HFF-Myc (cell line): ENCODE data around the gene EIF3K.
A peak's percentile ranks its signal among the peaks of the same experiment; 100 is the strongest.

Experiments
- DNase-seq: peaks from one replicate; pipeline ENCODE4 v3.0.0-alpha.2; 2011; ENCODE audit warnings: low read depth; ENCODE audit errors: extremely low read depth
- H3K4me3 ChIP-seq: replicated peaks from 2 replicates; pipeline ENCODE4 v1.5.1; 2011; ENCODE audit warnings: low read depth, mild to moderate bottlenecking, control low read depth, low read length
- TF ChIP-seq, protein P1 (sequence below): IDR thresholded peaks from 2 replicates; pipeline ENCODE4 v1.5.1; 2012; ENCODE audit warnings: mild to moderate bottlenecking, low read depth, low read length, control low read depth; ENCODE audit errors: missing control alignments

Gene EIF3K

DNA sequence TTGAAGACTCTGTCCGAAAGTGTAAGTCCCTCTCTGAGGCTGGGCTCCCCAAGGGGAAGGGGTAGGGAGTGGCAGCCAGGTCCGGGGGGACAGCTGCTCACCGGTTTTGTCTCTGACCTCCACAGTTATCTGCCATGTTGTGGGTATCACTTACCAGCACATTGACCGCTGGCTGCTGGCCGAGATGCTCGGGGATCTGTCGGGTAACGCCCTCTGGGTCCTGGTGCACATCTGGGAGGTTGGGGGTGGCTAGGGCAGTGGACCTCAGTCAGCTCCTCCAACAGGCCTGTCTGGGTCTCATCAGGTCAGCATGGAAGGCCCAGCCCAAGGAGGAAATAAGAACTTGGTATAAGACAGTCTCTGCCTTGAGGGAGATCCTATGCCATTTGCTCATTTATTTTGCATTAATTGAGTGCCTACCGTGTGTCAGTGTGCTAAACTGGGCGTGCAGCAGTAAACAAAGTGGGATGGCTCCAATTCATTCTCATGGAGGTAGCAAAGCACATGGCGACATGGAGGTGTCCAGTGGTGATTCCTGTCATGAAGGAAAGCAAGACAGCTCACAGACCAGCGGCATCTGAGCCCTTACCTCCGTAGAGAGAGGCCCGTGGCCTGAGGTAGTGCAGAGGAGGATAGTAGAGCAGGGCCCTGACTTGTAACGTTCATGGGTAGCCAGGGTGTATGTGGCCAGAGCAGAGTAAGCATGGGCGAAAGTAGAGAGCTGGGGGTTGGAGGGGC lies 13.7 kb downstream of the EIF3K start:
- no peak for DNase-seq
- TF ChIP-seq, protein P1, sequence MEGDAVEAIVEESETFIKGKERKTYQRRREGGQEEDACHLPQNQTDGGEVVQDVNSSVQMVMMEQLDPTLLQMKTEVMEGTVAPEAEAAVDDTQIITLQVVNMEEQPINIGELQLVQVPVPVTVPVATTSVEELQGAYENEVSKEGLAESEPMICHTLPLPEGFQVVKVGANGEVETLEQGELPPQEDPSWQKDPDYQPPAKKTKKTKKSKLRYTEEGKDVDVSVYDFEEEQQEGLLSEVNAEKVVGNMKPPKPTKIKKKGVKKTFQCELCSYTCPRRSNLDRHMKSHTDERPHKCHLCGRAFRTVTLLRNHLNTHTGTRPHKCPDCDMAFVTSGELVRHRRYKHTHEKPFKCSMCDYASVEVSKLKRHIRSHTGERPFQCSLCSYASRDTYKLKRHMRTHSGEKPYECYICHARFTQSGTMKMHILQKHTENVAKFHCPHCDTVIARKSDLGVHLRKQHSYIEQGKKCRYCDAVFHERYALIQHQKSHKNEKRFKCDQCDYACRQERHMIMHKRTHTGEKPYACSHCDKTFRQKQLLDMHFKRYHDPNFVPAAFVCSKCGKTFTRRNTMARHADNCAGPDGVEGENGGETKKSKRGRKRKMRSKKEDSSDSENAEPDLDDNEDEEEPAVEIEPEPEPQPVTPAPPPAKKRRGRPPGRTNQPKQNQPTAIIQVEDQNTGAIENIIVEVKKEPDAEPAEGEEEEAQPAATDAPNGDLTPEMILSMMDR, result no peak
- H3K4me3 ChIP-seq, result no peak overlapping the region

DNA sequence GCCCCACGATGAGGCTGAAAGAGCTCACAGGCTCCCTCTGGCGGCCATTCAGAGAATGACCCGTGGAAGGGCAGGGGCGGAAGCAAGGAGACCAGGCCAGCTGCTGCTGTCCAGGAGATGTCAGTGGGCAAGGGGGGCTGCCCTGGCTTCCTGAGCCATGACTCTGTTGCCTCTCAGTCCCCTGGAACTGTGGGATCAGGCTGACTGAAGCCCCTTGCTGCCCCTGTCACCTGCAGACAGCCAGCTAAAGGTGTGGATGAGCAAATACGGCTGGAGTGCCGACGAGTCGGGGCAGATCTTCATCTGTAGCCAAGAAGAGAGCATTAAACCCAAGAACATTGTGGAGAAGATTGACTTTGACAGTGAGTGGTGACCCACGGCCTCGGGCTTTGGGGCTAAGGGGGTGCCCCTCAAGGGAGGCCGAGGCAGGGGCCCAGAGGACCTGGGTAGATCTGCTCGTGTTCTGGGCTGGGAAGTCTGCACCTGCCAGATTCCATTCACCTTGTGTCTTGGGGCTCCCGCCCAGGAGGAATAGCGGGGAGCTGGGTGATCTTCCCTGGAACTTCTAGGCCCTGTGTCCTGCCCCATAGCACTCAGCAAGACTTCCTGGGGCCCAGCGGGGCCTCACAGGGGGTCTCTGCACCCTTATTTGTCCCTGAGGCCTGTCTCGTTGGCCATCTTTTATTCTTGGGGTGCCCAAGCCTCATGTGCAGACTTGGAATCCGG lies 15.9 kb downstream of the EIF3K start:
- no peak for DNase-seq
- no peak overlapping the region for H3K4me3 ChIP-seq
- TF ChIP-seq, protein P1, result peak; percentile 93

DNA sequence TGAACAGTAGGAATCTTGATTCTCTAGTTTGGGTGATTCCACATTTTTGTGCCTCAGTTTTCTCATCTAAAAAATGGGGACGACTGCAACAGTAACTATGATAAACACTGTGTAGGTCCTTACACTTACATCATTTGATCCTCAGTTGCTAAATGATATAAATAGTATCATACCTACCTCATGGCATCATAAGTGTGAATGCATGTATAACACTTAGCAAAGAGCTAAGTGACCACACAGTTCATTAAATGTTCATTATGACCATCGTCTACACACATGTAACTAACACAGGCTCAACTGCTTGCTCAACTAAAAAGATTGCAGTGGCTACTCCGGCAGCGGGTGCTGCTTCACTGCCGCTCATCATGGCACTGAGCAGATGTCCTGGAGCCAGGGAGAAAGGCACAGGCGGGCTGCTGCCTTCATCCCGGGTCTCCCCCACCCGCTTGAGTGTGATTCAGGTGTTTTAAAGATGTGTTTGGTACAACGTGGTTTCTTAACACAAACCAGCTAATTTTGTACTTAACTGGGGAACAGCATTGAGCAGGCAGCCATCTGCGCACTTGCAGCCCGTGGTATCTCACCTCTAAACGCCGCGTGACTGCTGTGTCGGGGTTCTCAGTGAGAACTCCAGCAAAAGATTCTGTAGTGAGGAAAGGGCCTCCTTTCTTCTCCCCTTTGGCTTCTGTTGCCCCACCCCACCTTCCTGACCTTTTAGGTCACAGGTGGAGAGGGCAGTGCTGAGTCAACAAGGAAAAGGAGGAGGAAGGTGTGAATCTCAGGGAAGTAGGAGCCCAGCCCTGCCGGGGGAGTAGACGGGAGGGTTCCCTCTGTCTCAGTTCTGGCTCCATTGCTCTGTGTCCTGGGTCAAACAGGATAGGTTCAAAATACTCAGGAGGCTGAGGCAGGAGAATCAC lies 16.8 kb downstream of the EIF3K start:
- TF ChIP-seq, protein P1, result no peak
- no peak for DNase-seq
- no peak overlapping the region for H3K4me3 ChIP-seq

DNA sequence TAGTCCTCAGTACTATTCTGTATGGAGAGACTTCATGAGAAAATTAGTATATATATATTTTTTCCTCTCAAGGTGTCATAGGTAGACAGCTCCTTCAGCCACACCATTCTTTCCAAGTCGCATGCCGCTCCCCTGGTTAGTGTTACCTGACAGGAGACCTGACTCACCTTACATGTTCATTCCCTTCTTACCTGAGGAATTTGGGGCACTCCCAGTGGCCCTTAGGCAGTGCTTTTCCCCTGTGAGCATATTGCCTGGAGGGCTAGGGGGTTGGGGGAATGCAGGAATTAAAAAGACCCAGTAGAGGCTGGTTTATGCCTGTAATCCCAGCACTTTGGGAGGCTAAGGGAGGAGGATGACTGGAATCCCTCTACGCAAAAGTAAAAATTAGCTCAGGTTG lies 19.5 kb downstream of the EIF3K start:
- TF ChIP-seq, protein P1, result no peak
- no peak overlapping the region for H3K4me3 ChIP-seq
- DNase-seq, result no peak

DNA sequence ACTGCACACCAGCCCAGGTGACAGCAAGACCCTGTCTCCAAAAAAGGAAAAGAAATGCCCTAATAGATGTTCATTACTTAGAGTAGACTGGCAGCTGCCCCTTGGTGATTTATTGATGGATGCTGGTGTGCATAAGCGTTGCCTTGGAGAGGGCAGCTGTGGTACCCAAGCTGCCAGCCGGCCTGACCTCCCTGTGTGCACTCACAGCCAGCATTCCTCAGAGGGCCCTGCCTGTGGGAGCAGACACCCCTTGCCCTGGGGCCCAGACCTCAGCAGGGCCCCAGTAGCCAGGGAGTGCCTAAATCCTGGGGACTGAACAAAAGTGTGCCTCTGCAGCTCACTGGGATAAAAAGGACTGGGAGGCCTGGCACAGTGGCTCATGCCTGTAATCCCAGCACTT lies 20.7 kb downstream of the EIF3K start:
- H3K4me3 ChIP-seq, result no peak overlapping the region
- no peak for DNase-seq
- TF ChIP-seq, protein P1, result no peak

DNA sequence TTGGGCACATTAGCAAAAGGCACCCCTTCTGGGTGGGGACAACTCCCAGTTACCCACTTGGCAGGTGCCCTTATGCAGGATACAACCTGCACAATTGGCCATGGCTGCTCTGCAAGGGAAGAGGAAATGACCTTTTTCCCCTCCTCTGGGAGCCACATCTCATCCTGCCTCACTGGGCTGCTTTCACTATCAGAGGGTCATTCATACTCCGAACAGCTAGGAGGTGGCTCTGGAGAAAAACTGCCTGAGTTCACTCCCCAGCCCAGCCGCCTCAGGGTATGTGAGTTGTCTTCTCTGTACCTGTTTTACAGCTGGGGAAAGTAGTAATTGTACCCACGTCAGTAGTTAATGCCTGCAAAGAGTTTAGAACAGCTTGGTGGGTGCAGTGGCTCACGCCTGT lies 21.4 kb downstream of the EIF3K start:
- TF ChIP-seq, protein P1, result no peak
- H3K4me3 ChIP-seq, result no peak overlapping the region
- DNase-seq, result no peak
